NB4 (cell line): ENCODE measurements around the gene HOXD1.

Experiments
- MYC ChIP-seq: IDR thresholded peaks from 2 replicates; pipeline ENCODE4 v1.6.1; 2011; ENCODE audit warnings: low read depth, low read length
- POLR2A ChIP-seq: IDR thresholded peaks from 2 replicates; pipeline ENCODE4 v1.6.1; 2011; ENCODE audit warnings: mild to moderate bottlenecking; ENCODE audit not compliant: insufficient read length; ENCODE audit errors: extremely low read depth
- TF ChIP-seq, protein P1 (sequence below): IDR thresholded peaks from one replicate; pipeline ENCODE4 v1.5.1; 2012; ENCODE audit warnings: low read depth, low read length

GRCh38 chr2:176173567-176174381, 14.7 kb upstream of the HOXD1 start:
- TF ChIP-seq, protein P1, sequence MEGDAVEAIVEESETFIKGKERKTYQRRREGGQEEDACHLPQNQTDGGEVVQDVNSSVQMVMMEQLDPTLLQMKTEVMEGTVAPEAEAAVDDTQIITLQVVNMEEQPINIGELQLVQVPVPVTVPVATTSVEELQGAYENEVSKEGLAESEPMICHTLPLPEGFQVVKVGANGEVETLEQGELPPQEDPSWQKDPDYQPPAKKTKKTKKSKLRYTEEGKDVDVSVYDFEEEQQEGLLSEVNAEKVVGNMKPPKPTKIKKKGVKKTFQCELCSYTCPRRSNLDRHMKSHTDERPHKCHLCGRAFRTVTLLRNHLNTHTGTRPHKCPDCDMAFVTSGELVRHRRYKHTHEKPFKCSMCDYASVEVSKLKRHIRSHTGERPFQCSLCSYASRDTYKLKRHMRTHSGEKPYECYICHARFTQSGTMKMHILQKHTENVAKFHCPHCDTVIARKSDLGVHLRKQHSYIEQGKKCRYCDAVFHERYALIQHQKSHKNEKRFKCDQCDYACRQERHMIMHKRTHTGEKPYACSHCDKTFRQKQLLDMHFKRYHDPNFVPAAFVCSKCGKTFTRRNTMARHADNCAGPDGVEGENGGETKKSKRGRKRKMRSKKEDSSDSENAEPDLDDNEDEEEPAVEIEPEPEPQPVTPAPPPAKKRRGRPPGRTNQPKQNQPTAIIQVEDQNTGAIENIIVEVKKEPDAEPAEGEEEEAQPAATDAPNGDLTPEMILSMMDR, result no peak
- TF ChIP-seq MYC (no peak), POLR2A (no peak)
